ENCODE data around the gene CATSPER4. TPM values are rescaled to one million over a fixed set of nuclear protein-coding genes. Genes with fewer than 3 reads are reported as not detected.
A peak's percentile ranks its signal among the peaks of the same experiment; 100 is the strongest.
"Not testable (repeated sequence)": the region's sequence is repeated elsewhere in the genome, so short reads cannot be mapped to it uniquely, and the experiment has no call there.

The CATSPER4 gene
- total RNA-seq, 2 experiments from 2014 or later, result not detected

DNA sequence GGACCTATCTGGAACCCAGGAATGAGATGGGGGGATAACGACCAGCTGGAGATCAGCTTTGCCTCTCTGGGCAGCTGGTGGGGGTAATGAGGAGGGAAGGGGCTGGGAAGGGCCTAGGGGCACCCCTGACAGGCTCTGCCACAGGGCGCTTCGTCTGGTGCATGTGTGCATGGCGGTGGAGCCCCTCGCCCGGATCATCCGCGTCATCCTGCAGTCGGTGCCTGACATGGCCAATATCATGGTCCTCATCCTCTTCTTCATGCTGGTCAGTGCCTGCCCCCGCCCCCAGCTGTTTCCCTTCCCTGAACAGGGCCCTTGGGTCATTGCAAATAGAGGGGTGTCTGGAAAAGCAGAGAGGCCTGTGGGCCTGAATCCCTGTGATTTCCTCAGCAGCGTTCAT is 7.4 kb downstream of the CATSPER4 start:
- Mint-ChIP-seq H3K27ac (no peak overlapping the region), H3K36me3 (no peaks in the 10 kb centered on the region), H3K4me1 (peaks cover 22% of the 10 kb centered on the region), H3K4me3 (no peak overlapping the region), H3K9me3 (no peaks in the 10 kb centered on the region), H3K27me3 (no peaks in the 10 kb centered on the region)
- DNase-seq, result no peak

DNA sequence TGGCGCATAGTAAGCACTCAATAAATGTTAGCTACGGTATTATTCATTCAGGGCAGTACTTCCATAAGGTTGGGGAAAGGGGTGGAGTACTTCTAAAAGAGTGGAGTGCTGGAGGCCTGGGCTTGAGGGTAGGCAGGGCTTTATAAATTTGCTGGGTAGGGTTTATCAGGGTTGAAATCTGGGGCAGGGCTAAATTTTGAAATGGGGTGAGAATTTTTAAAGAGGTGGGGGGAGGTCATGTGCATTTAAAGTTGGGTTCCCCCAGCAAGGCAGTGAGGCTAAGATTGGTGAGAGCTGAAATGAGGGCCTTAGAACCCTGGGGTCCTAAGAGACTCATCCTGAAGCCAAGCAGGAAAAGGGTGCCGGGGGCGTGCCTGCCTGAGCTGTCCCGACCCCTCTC is 10.0 kb downstream of the CATSPER4 start:
- Mint-ChIP-seq H3K36me3 (no peaks in the 10 kb centered on the region), H3K9me3 (no peaks in the 10 kb centered on the region), H3K4me1 (peaks cover 23% of the 10 kb centered on the region), H3K4me3 (no peak overlapping the region), H3K27me3 (no peaks in the 10 kb centered on the region), H3K27ac (no peak overlapping the region)
- DNase-seq, result no peak

- no peak for DNase-seq
- Mint-ChIP-seq H3K27ac (no peak overlapping the region), H3K9me3 (no peaks in the 10 kb centered on the region), H3K36me3 (no peaks in the 10 kb centered on the region), H3K4me1 (peaks cover 23% of the 10 kb centered on the region), H3K4me3 (no peak overlapping the region), H3K27me3 (no peaks in the 10 kb centered on the region)
Measured at GRCh38 chr1:26203642-26204318, 13.4 kb downstream of the CATSPER4 start.

DNA sequence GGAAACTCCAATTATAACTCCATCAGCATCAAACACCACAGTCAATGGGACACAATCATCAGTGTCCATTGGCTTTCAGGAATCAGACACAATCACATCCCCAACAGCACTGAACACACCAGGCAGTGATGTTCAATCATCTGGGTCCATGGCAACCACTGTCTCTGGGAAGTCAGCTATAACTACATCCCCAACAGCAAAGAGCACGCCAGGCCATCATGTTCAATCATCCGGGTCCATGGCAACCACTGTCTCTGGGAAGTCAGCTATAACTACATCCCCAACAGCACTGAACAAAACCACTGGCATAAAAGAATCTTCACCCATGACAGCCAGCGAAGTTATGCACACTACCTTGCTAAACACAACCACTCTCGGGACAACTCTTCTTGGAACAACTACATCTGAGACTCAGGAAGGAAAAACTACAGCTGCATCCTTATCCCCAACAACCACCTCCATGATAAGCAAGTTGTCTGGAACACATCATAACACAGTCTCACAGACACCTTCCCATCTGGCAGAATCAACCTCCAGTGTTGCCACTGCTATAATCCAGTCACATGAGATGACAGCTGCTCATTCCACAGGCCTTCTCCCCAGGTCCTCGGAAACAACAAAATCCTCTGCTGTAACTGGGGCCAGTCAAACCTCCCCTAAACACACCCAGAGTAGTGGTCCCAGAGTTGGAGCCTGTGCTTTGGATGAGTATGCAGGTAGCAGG is 19.9 kb downstream of the CATSPER4 start:
- H3K36me3 Mint-ChIP-seq, result no peaks in the 10 kb centered on the region
- H3K4me1 Mint-ChIP-seq, result no peaks in the 10 kb centered on the region
- H3K4me3 Mint-ChIP-seq, result no peak overlapping the region
- H3K27me3 Mint-ChIP-seq, result no peaks in the 10 kb centered on the region
- no peak overlapping the region for H3K27ac Mint-ChIP-seq
- no peak for DNase-seq
- H3K9me3 Mint-ChIP-seq, result no peaks in the 10 kb centered on the region

DNA sequence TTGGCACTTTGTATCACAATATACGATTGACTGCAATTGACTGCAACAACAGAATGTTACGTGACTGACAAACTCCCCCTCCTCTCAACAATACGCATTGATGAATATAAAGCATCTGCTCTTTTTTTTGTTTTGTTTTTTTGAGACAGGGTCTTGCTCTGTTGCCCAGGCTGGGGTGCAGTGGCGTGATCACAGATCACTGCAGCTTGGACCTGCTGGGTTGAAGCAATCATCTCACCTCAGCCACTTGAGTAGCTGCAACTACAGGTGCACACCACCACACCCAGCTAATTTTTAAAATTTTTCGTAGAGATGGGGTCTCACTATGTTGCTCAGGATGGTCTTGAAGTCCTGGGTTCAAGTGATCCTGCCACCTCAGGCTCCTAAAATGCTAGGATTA is 22.3 kb downstream of the CATSPER4 start:
- Mint-ChIP-seq H3K4me1 (no peaks in the 10 kb centered on the region), H3K27ac (no peak overlapping the region), H3K4me3 (no peak overlapping the region), H3K9me3 (no peaks in the 10 kb centered on the region), H3K27me3 (no peaks in the 10 kb centered on the region), H3K36me3 (no peaks in the 10 kb centered on the region)
- DNase-seq, result no peak

DNA sequence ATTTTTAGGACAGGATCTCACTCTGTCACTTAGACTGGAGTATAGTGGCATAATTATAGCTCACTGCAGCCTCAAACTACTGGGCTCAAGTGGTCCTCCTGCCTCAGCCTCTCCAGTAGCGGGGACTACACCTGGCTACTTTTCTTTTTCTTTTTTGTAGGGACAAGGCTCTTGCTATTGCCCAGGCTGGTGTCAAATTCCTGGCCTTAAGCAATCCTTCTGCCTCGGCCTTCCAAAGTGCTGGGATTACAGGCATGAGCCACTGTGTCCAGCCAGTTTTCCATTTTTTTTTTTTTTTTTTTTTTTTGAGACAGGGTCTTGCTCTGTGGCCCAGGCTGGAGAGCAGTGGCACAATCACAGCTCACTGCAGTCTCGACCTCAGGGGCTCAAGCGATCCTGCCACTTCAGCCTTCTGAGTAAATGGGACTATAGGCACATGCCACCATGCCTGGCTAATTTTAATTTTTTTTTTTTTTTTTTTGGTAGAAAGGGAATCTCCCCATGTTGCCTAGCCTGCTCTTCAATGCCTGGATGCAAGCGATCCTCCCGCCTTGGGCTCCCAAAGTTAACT is 23.0 kb downstream of the CATSPER4 start:
- Mint-ChIP-seq H3K9me3 (no peaks in the 10 kb centered on the region), H3K4me3 (no peak overlapping the region), H3K27ac (no peak overlapping the region), H3K36me3 (no peaks in the 10 kb centered on the region), H3K27me3 (no peaks in the 10 kb centered on the region), H3K4me1 (no peaks in the 10 kb centered on the region)
- no peak for DNase-seq

DNA sequence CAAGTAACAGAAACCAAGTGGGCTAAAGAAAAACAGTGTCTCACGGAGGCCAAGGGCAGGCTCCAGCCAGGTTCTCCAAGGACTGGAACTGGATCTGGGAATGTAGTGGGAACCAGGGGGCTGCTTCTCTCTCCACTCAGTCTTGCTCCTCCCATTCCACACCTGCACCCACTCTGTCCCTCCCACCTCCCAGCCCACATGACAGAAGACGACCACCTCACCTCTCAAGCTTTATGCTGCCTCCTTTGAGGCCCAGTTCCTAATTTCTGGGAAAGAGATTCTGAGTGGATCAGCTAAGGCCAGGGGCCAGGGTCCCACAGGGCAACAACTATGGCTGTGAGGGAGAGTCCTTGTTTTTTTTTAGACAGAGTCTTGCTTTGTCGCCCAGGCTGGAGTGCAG is 24.8 kb downstream of the CATSPER4 start:
- no peaks in the 10 kb centered on the region for H3K4me1 Mint-ChIP-seq
- H3K27ac Mint-ChIP-seq, result no peak overlapping the region
- no peak for DNase-seq
- H3K36me3 Mint-ChIP-seq, result no peaks in the 10 kb centered on the region
- no peaks in the 10 kb centered on the region for H3K27me3 Mint-ChIP-seq
- H3K9me3 Mint-ChIP-seq, result no peaks in the 10 kb centered on the region
- H3K4me3 Mint-ChIP-seq, result no peak overlapping the region

DNA sequence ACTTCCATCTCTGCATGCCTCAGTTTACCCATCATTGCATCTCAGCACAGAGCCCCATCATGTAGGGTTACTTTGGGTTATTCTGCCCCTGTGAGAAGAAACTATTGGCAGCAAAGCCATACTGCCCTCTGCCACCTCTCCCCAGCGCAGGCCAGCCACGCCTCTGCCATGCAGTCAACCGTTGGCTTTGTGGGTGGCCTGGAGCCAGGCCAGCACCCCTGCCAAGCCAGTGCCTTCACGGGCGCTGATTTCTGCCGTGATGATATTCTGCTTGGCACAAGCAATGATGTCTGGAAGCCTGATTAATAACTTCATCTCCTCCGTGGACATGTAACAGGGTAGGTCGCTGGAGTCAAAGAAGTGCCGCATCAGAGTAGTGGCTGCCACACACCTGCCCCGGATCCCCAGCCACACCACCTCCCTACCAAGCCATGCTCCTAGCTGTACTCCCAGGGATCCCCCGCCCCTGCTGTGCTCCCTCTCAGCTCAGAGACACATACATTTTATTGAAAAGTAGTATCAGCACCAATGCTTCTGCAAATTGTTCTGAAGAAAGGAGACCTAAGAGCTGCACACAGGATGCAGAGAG is 28.6 kb downstream of the CATSPER4 start:
- Mint-ChIP-seq H3K27ac (no peak overlapping the region), H3K27me3 (no peaks in the 10 kb centered on the region), H3K4me1 (no peaks in the 10 kb centered on the region), H3K9me3 (no peaks in the 10 kb centered on the region), H3K36me3 (no peaks in the 10 kb centered on the region), H3K4me3 (no peak overlapping the region)
- DNase-seq, result no peak

DNA sequence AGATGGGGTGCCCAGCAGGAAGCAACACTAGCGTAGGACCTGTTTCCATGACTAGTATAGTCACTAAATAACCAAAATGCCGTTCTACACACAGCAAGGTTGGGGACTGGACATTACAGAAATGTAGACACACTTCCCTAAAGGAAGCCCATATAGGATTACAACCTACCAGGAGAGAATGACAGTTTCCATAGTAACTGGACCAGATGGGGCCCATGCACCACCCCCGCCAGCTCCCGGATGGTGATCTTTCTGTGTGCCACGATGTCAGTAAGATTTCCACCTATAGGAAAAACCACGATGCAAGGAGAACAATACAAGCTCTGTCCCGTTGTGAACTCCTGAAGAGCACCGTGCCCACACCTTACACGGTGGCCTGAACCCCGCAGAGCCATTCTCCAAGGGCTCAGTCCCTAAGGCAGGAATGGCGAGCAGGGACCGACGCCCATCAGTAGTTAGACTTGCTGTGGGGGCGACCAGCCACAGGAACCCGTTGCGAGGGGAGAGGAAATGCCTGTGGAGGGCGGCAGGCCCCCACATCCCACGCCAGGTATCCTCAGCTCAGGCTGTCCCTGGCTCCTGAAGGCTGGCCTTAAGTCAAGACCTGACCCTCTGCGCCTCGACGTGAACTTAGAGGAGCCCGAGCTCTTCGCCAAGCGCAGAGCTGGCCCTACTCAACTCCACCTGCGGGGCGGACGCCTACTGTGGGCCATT is 30.0 kb downstream of the CATSPER4 start:
- H3K27ac Mint-ChIP-seq, result no peak overlapping the region
- no peak overlapping the region for H3K4me3 Mint-ChIP-seq
- no peaks in the 10 kb centered on the region for H3K36me3 Mint-ChIP-seq
- peaks cover under 1% of the 10 kb centered on the region for H3K4me1 Mint-ChIP-seq
- no peak for DNase-seq
- H3K27me3 Mint-ChIP-seq, result peaks cover 7% of the 10 kb centered on the region
- H3K9me3 Mint-ChIP-seq, result no peaks in the 10 kb centered on the region

- no peaks in the 10 kb centered on the region for H3K9me3 Mint-ChIP-seq
- no peak overlapping the region for H3K4me3 Mint-ChIP-seq
- peaks cover 14% of the 10 kb centered on the region for H3K27me3 Mint-ChIP-seq
- H3K27ac Mint-ChIP-seq, result no peak overlapping the region
- DNase-seq, result no peak
- H3K4me1 Mint-ChIP-seq, result peaks cover 6% of the 10 kb centered on the region
- H3K36me3 Mint-ChIP-seq, result no peaks in the 10 kb centered on the region
Measured at GRCh38 chr1:26221094-26221493, 30.7 kb downstream of the CATSPER4 start.

GRCh38 chr1:26224606-26225005 is 34.2 kb downstream of the CATSPER4 start:
- H3K4me1 Mint-ChIP-seq, result peaks cover 6% of the 10 kb centered on the region

DNA sequence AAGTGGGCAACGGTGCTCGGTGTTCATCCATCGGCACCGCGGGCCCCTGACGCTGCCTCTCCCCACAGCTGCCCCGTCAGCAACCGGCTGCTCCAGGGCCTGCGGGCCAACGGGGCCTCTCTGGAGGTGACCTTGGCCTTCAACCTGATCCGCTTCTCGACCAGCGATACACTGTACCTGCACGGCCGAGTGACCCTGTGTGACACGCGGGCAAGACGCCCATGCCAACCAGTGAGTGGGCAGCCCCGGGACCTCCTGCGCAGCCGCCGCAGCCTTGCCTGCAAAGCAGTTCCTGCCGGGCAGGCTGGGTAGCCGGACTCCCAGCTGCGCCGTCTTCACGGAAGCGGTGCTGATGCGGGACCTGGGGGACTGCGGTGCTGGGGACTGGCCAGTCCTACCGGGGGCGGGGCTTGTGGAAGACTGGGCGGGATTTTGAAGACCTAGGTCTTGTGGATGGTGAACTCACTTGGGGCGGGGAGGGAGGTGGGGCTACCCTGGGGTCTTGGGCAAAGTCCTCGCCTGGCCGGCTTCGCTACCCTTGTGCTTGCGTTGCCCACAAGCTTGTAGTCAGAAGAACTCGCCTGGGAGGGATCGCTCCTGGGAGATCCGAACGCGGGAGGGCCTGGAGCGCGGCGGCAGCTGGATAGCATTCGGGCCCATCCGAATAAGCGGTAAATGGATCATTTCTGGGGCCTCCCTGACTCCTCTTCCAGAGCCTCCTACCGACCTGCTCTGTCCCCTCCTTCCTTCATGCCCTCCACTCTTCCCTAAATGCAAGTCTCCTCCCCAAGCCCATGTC is 34.8 kb downstream of the CATSPER4 start:
- H3K27me3 Mint-ChIP-seq, result peaks cover 23% of the 10 kb centered on the region
- no peaks in the 10 kb centered on the region for H3K36me3 Mint-ChIP-seq
- H3K4me1 Mint-ChIP-seq, result peaks cover 6% of the 10 kb centered on the region
- H3K27ac Mint-ChIP-seq, result no peak overlapping the region
- peak; percentile 56 for DNase-seq
- H3K9me3 Mint-ChIP-seq, result no peaks in the 10 kb centered on the region
- H3K4me3 Mint-ChIP-seq, result peak overlapping the region; percentile 70

More at GRCh38 chr1:26224606-26225005, 34.2 kb downstream of the CATSPER4 start:
- no peak overlapping the region for H3K27ac Mint-ChIP-seq
- H3K9me3 Mint-ChIP-seq, result no peaks in the 10 kb centered on the region
- peaks cover 23% of the 10 kb centered on the region for H3K27me3 Mint-ChIP-seq
- no peak for DNase-seq
- H3K4me3 Mint-ChIP-seq, result no peak overlapping the region
- H3K36me3 Mint-ChIP-seq, result no peaks in the 10 kb centered on the region

DNA sequence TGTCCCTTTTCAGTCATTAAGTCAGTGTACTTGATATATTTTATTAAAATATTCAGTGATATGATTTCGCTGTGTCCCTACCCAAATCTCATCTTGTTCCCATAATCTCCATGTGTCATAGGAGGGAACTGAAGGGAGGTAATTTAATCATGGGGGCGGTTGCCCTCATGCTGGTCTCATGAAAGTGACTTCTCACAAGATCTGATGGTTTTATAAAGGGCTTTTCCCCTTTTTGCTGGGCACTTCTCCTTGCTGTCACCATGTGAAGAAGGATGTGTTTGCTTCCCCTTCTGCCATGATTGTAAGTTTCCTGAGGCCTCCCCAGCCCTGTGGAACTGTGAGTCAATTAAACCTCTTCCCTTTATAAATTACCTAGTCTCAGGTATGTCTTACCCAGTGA is 40.3 kb downstream of the CATSPER4 start:
- H3K4me3 Mint-ChIP-seq, H3K27ac Mint-ChIP-seq, H3K36me3 Mint-ChIP-seq, H3K9me3 Mint-ChIP-seq, DNase-seq: not testable (repeated sequence)
- Mint-ChIP-seq H3K4me1 (peaks cover 12% of the 10 kb centered on the region), H3K27me3 (peaks cover 13% of the 10 kb centered on the region)

DNA sequence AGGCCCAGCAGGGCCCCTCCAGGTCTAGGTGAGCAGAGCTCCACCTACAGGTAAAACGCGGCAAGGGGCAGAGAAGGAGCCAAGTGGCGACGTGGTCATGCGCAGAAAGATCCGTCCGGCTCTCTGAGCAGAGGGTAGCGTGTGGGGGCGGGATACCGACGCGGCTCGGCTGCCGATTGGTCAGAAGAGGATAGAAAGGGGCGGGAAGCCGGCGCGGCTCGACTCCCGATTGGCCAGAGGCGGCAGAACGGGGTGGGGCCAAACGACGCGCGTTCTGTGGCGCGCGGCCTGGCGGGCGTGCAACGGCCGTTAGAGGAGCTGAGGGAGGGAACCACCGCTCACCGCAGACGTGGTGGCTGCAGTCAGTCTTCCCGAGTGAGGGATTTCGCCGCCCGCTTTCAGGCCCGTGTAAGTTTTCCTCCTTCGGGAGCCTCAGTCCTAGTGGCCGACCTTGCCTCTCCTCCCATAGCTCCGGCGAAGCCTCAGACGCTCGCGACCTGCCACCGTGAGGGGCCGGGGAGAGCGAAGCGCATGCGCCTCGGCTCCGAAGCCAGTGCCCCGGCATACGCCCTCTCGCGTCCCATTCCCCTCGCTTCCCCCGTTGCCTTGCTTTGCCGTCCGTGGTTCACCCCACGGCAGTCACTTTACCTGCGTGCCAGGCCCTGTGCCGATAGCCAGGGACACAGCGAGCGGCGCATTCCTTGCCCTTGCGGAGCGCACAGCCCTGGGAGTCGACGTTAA is 43.7 kb downstream of the CATSPER4 start, which contains the start of gene CEP85:
CEP85 (plus strand) TSS at position 298 of the 741 bp plus-strand sequence. CDS start 5,584 bp downstream, outside the sequence.
- Mint-ChIP-seq H3K27ac (peak within 1 kb of the TSS; percentile 95), H3K4me1 (peaks cover 30% of the 10 kb centered on the region), H3K9me3 (no peaks in the 10 kb centered on the region), H3K27me3 (no peaks in the 10 kb centered on the region), H3K4me3 (peak within 1 kb of the TSS; percentile 99), H3K36me3 (peaks cover 25% of the 10 kb centered on the region)
- peak; percentile 97 for DNase-seq

Measured in activated naive CD8-positive, alpha-beta T cell treated with anti-CD3 and anti-CD28 coated beads for 36 hours (primary cell).